Uterus (tissue), 2 donors: ENCODE measurements around the gene CEP72.

Source experiments
- CTCF ChIP-seq, 4 experiments: fragments of 200-600 bp in 2 of 4; fragments of 450-650 bp in 2 of 4; sonication (generic) in 2 of 4; IDR thresholded peaks; one replicate each; pipeline ENCODE4 v1.5.1; 2016 to 2019; ENCODE audit warnings: antibody characterized with exemption in 4 of 4, mild to moderate bottlenecking in 2 of 4, moderate library complexity in 1 of 4
- POLR2A ChIP-seq, 2 donors: fragments of 450-650 bp; IDR thresholded peaks; one replicate each; pipeline ENCODE4 v1.6.1; 2016; ENCODE audit warnings: antibody characterized with exemption in 2 of 2, mild to moderate bottlenecking in 1 of 2, moderate library complexity in 1 of 2

GRCh38 chr5:674630-675011 is 62.5 kb downstream of the CEP72 start:
- TF ChIP-seq CTCF (IDR thresholded peaks at IDR 0.05) (no peak), POLR2A (IDR thresholded peaks at IDR 0.05) (no peak)
